ENCODE data around the gene IFT20.
"Not testable (repeated sequence)": the region's sequence is repeated elsewhere in the genome, so short reads cannot be mapped to it uniquely, and the experiment has no call there.

DNA sequence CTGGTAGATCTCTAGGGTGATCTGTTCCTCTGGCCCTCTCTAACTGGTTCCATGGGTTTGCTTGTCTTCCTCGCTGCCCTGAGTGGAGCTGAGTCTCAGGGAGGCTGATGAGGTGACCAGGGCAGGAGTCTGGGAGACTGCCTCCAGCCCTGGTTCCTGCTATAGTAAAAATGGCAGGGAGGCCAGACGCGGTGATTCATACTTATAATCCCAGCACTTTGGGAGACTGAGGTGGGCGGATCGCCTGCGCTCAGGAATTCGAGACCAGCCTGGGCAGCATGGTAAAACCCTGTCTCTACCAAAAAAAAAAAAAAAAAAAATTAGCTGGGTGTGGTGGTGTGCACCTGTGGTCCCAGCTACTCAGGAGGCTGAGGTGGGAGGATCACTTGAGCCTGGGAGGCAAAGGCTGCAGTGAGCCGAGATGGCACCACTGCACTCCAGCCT, 3.5 kb upstream of the IFT20 start:
- TF ChIP-seq, protein P1, sequence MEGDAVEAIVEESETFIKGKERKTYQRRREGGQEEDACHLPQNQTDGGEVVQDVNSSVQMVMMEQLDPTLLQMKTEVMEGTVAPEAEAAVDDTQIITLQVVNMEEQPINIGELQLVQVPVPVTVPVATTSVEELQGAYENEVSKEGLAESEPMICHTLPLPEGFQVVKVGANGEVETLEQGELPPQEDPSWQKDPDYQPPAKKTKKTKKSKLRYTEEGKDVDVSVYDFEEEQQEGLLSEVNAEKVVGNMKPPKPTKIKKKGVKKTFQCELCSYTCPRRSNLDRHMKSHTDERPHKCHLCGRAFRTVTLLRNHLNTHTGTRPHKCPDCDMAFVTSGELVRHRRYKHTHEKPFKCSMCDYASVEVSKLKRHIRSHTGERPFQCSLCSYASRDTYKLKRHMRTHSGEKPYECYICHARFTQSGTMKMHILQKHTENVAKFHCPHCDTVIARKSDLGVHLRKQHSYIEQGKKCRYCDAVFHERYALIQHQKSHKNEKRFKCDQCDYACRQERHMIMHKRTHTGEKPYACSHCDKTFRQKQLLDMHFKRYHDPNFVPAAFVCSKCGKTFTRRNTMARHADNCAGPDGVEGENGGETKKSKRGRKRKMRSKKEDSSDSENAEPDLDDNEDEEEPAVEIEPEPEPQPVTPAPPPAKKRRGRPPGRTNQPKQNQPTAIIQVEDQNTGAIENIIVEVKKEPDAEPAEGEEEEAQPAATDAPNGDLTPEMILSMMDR (IDR thresholded peaks at IDR 0.05) = not testable (repeated sequence)
- not testable (repeated sequence) for TF ChIP-seq POLR2A (IDR thresholded peaks at IDR 0.05)
